ENCODE measurements around the gene UBE4B. TPM values are rescaled to one million over a fixed set of nuclear protein-coding genes. Genes with fewer than 3 reads are reported as not detected.

UBE4B gene
- total and polyA plus RNA-seq, 2 of the 4 experiments (the other 2 are of a cell fraction), result 26.5 to 39.3 TPM

DNA sequence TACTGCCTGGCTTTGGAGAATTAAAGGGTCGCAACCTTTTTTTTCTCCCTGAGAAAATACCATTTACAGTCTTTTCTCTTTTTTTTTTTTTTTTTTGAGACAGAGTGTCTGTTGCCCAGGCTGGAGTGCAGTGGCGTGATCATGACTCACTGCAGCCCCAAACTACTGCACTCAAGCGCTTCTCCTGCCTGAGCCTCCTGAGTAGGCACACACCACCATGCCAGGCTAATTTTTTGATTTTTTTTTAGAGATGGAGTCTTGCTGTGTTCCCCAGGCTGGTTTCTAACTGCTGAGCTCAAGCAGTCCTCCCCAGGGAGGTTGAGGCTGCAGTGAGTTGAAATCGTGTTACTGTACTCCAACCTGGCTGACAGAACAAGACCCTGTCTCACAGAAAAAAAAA lies 24.6 kb downstream of the UBE4B start:
- in situ Hi-C loops (cut with MboI; ENCODE audit: low sequenced_read_pairs) (no loop called here), dilution Hi-C loops (cut with HindIII; ENCODE audit: low sequenced_read_pairs, unreplicated experiment) (no loop called here), intact Hi-C loops (cut with micrococcal nuclease) (no loop called here)
- Histone ChIP-seq H3K14ac (replicated peaks; ENCODE audit: low read depth, low read length) (no peak overlapping the region; the same call in 1 of the 2 replicates), H3K79me1 (ENCODE audit: low read depth in 1 of 2, low read length in 2 of 2) (peaks cover 47 to 86% of the 10 kb centered on the region in 2 experiments), H3K36me3 (ENCODE audit: control insufficient read depth, insufficient read depth, low read length) (no peaks in the 10 kb centered on the region; the same call in 1 of the 2 replicates), H4K5ac (ENCODE audit: low read depth, low read length) (no peak overlapping the region), H3K23ac (ENCODE audit: low read depth, low read length) (peak overlapping the region; percentile 54; the same call in 1 of the 2 replicates), H3K9ac (ENCODE audit: low read depth, low read length) (no peak overlapping the region), H2BK120ac (ENCODE audit: low read depth, low read length) (peak overlapping the region; percentile 42; the same call in 1 of the 2 replicates), H3K4me1 (ENCODE audit: control insufficient read depth, insufficient read depth, low read length) (peaks cover 6% of the 10 kb centered on the region), H3K4me3 (ENCODE audit: insufficient read depth, low read depth, low read length) (no peak overlapping the region), H2BK5ac (ENCODE audit: low read depth, low read length, poor library complexity, severe bottlenecking) (no peak overlapping the region), H3K56ac (ENCODE audit: extremely low read depth, insufficient read depth, low read length) (no peak overlapping the region), H3K27ac (ENCODE audit: insufficient read depth, low read length) (no peak overlapping the region), H3K9me1 (ENCODE audit: insufficient read depth, low read length) (peaks cover 17% of the 10 kb centered on the region), H3K9me3 (ENCODE audit: control insufficient read depth, insufficient read depth, low read length) (no peaks in the 10 kb centered on the region), H4K91ac (ENCODE audit: insufficient read depth, low read depth, low read length) (peak overlapping the region; percentile 74), H3K4me2 (ENCODE audit: low read depth, low read length) (no peak overlapping the region), H3K18ac (ENCODE audit: low read depth, low read length) (no peak overlapping the region), H3K27me3 (ENCODE audit: control insufficient read depth, insufficient read depth, low read length) (no peaks in the 10 kb centered on the region), H2BK15ac (ENCODE audit: low read depth, low read length) (no peak overlapping the region), H2AFZ (replicated peaks; ENCODE audit: low read length, poor library complexity) (no peak overlapping the region), H2BK20ac (ENCODE audit: low read depth, low read length) (peak overlapping the region; percentile 63; the same call in 1 of the 2 replicates), H3K4ac (ENCODE audit: low read depth, low read length) (peak overlapping the region; percentile 92), H2AK5ac (ENCODE audit: low read depth, low read length) (peak overlapping the region; percentile 91; the same call in 1 of the 2 replicates), H4K8ac (ENCODE audit: low read depth in 2 of 2, low read length in 2 of 2) (peak overlapping the region in 1 of 2 experiments; percentile 71; a peak in 1 of 4 replicates), H4K20me1 (ENCODE audit: insufficient read depth, low read length) (peaks cover 38% of the 10 kb centered on the region), H2AK9ac (replicated peaks; ENCODE audit: low read depth, low read length, poor library complexity) (no peak overlapping the region)
- ChIA-PET CTCF (no interaction called here), POLR2A (ENCODE audit: unreplicated experiment) (no interaction called here)
- TF ChIP-seq MAFK (IDR thresholded peaks at IDR 0.05; ENCODE audit: low read depth, low read length) (no peak), NFE2L2 (IDR thresholded peaks at IDR 0.05; ENCODE audit: low read depth, low read length) (no peak), BHLHE40 (IDR thresholded peaks at IDR 0.05; ENCODE audit: low read depth, low read length) (peak; percentile 25; the same call in 1 of the 2 replicates), FOS (IDR thresholded peaks at IDR 0.05; ENCODE audit: low read depth, low read length) (peak; percentile 48)
- no CpG with 5 or more reads among the region's 4 CpGs for WGBS, 2 experiments (ENCODE audit: extremely low coverage in 2 of 2, insufficient read length in 1 of 2)
- no TSS peak for BruUV-seq (replicated peaks)
- ATAC-seq (ENCODE audit: low read depth) (peak; percentile 53), DNase-seq (peak; percentile 48)
